CD4-positive, alpha-beta memory T cell (primary cell): ENCODE results near the gene SDCBP2. TPM values are rescaled to one million over a fixed set of nuclear protein-coding genes. Genes with fewer than 3 reads are reported as not detected.

Experiments used
- CTCF ChIA-PET: fragments of 350-600 bp; sonication (Branson Sonifier 250); formaldehyde crosslinking; loops from one replicate; lab custom pipeline; 2021; ENCODE audit warnings: inconsistent platforms; ENCODE audit not compliant: partially characterized antibody; lab: Charles Lee
- POLR2A ChIA-PET: fragments of 350-600 bp; sonication (Branson Sonifier 250); formaldehyde crosslinking; loops from one replicate; lab custom pipeline; 2021; ENCODE audit not compliant: partially characterized antibody; lab: Charles Lee
- DNase-seq, 5 donors: peaks; one replicate each; pipeline versions ENCODE4 v3.0.0 to v3.0.0-alpha.2; 2020 to 2022; ENCODE audit warnings: mixed read lengths in 1 of 5
- H3K27ac ChIP-seq: one replicate; pipeline ENCODE4 v1.7.0; 2013; ENCODE audit warnings: low read depth, low read length
- H3K27me3 ChIP-seq: 2 replicates; pipeline ENCODE4 v1.7.0; 2013; ENCODE audit warnings: mild to moderate bottlenecking, low read length, moderate library complexity; ENCODE audit not compliant: insufficient read depth
- H3K36me3 ChIP-seq: 2 replicates; pipeline ENCODE4 v1.7.0; 2013; ENCODE audit warnings: mild to moderate bottlenecking, low read length, moderate library complexity; ENCODE audit not compliant: insufficient read depth
- H3K4me1 ChIP-seq: 2 replicates; pipeline ENCODE4 v1.7.0; 2013; ENCODE audit warnings: mild to moderate bottlenecking, low read length, moderate library complexity; ENCODE audit not compliant: insufficient read depth
- H3K4me3 ChIP-seq, 2 donors: one replicate each; pipeline ENCODE4 v1.7.0; 2013; ENCODE audit warnings: low read length in 2 of 2, mild to moderate bottlenecking in 1 of 2
- H3K9me3 ChIP-seq, 2 donors: one replicate each; pipeline ENCODE4 v1.7.0; 2013; ENCODE audit warnings: low read length in 2 of 2, control low read depth in 1 of 2; ENCODE audit not compliant: control insufficient read depth in 1 of 2
- H3K27ac Mint-ChIP-seq, 7 donors: one replicate each; pipeline ENCODE4 v1.8.0; 2020 to 2021; ENCODE audit warnings: mixed read lengths in 7 of 7, mild to moderate bottlenecking in 6 of 7, inconsistent platforms in 3 of 7, moderate library complexity in 3 of 7
- H3K27me3 Mint-ChIP-seq, 2 donors: one replicate each; pipeline ENCODE4 v1.8.0; 2020 to 2021; ENCODE audit warnings: mixed read lengths in 2 of 2
- H3K36me3 Mint-ChIP-seq, 2 donors: one replicate each; pipeline ENCODE4 v1.8.0; 2020 to 2021; ENCODE audit warnings: mixed read lengths in 2 of 2, inconsistent platforms in 1 of 2, mild to moderate bottlenecking in 1 of 2
- H3K4me1 Mint-ChIP-seq, 4 donors: one replicate each; pipeline ENCODE4 v1.8.0; 2020 to 2021; ENCODE audit warnings: mixed read lengths in 4 of 4, mild to moderate bottlenecking in 1 of 4
- H3K4me3 Mint-ChIP-seq, 8 donors: one replicate each; pipeline ENCODE4 v1.8.0; 2020 to 2021; ENCODE audit warnings: mixed read lengths in 8 of 8, mild to moderate bottlenecking in 7 of 8, moderate library complexity in 6 of 8, inconsistent platforms in 3 of 8
- H3K9me3 Mint-ChIP-seq, 8 donors: one replicate each; pipeline ENCODE4 v1.8.0; 2020 to 2021; ENCODE audit warnings: mixed read lengths in 8 of 8, mild to moderate bottlenecking in 5 of 8, inconsistent platforms in 3 of 8, moderate library complexity in 1 of 8
- intact Hi-C: fragments of 100-400 bp; cut with micrococcal nuclease; formaldehyde crosslinking; loops from one replicate; pipeline ENCODE4 v1.15.1; 2023
- polyA plus RNA-seq, 2 donors: library from polyadenylated mRNA; unstranded; fragments of 300-500 nt; fragmentation: Illumina TruSeq; gene quantifications; one replicate each; pipeline ENCODE4 v1.2.3, GENCODE V29; 2021
- total RNA-seq, 2 experiments: library from RNA; stranded (reverse); gene quantifications; one replicate each; pipeline ENCODE4 v1.2.3, GENCODE V29; 2021

Gene SDCBP2
- total and polyA plus RNA-seq, 4 experiments from 2014 or later = 0.61 to 2.2 (median 1.2) TPM

- Histone ChIP-seq H3K36me3 (no peaks in the 10 kb centered on the region), H3K27me3 (no peaks in the 10 kb centered on the region), H3K27ac (no peak overlapping the region), H3K4me3 (no peak overlapping the region), H3K4me1 (peaks cover 13% of the 10 kb centered on the region), H3K9me3 (no peaks in the 10 kb centered on the region)
- DNase-seq = no peak
- H3K36me3 Mint-ChIP-seq = peaks cover 10 to 28% of the 10 kb centered on the region in 2 donors
- ChIA-PET POLR2A (interaction anchor here (1.2 to 1.7 kb wide), 4 partner anchors 12 to 74 kb away, joined by 3 to 8 read pairs (median 4); partner anchors contain the start of genes RAD21L1 and SNPH), CTCF (interaction anchor here (1.0 to 1.9 kb wide), 5 partner anchors 12 to 137 kb away, joined by 3 to 6 read pairs (median 5); no protein-coding TSS in a partner anchor)
- peak overlapping the region in 1 of 8 donors; percentile 60 for H3K4me3 Mint-ChIP-seq
- H3K9me3 Mint-ChIP-seq = no peaks in the 10 kb centered on the region
- peaks cover 10 to 27% (median 17%) of the 10 kb centered on the region in 4 donors for H3K4me1 Mint-ChIP-seq
- intact Hi-C loops = loop anchor here (5.0 kb wide), 2 partner anchors 33 to 88 kb away; partner anchors contain the start of gene SNPH
- peak overlapping the region in 2 of 7 donors; percentile 46 to 74 for H3K27ac Mint-ChIP-seq
- no peaks in the 10 kb centered on the region for H3K27me3 Mint-ChIP-seq
Observed at GRCh38 chr20:1300083-1300840, 28.7 kb downstream of the SDCBP2 start.

DNA sequence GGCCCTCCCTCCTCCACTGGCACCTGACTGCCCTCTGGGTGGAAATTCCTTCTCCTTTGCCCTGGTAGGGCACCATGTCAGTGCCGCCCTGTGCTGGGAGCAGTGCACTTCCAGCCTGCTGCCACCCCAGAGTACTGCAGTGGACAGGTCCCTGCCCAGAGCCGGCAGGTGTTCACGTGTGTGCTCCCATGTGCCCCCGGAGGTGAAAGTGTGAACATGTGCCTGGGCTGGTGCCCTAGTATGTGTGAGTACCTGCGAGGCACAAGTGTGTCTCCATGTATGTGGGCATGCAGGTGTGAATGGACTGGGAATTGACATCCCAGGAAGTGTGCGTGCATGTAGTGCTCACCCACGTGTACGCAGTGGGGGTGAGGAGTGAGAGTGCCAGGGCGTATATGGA is 29.4 kb downstream of the SDCBP2 start:
- Histone ChIP-seq H3K9me3 (no peaks in the 10 kb centered on the region), H3K36me3 (no peaks in the 10 kb centered on the region), H3K4me1 (peaks cover 13% of the 10 kb centered on the region), H3K27ac (no peak overlapping the region), H3K4me3 (no peak overlapping the region), H3K27me3 (no peaks in the 10 kb centered on the region)
- peak in 2 of 5 donors; percentile 23 to 53 for DNase-seq
- H3K27ac Mint-ChIP-seq = peak overlapping the region in 2 of 7 donors; percentile 25 to 62
- H3K4me3 Mint-ChIP-seq = peak overlapping the region in 3 of 8 donors; percentile 40 to 73 (median 52)
- H3K9me3 Mint-ChIP-seq = no peaks in the 10 kb centered on the region
- intact Hi-C loops = no loop called here
- POLR2A ChIA-PET = no interaction called here
- H3K27me3 Mint-ChIP-seq = no peaks in the 10 kb centered on the region
- H3K4me1 Mint-ChIP-seq = peaks cover 10 to 27% (median 17%) of the 10 kb centered on the region in 4 donors
- CTCF ChIA-PET = interaction anchor here (0.9 to 1.9 kb wide), 2 partner anchors 15 to 16 kb away, joined by 3 to 6 read pairs; no protein-coding TSS in a partner anchor
- peaks cover 10 to 24% of the 10 kb centered on the region in 2 donors for H3K36me3 Mint-ChIP-seq

GRCh38 chr20:1298888-1299511 is 29.9 kb downstream of the SDCBP2 start:
- Histone ChIP-seq H3K36me3 (no peaks in the 10 kb centered on the region), H3K9me3 (no peaks in the 10 kb centered on the region), H3K4me1 (peaks cover 13% of the 10 kb centered on the region), H3K27ac (no peak overlapping the region), H3K27me3 (no peaks in the 10 kb centered on the region), H3K4me3 (no peak overlapping the region)
- ChIA-PET POLR2A (no interaction called here), CTCF (interaction anchor here (0.9 to 1.9 kb wide), 5 partner anchors 14 to 41 kb away, joined by 3 to 6 read pairs (median 4); no protein-coding TSS in a partner anchor)
- Mint-ChIP-seq H3K4me3 (no peak overlapping the region), H3K4me1 (peaks cover 10 to 25% (median 17%) of the 10 kb centered on the region in 4 donors), H3K36me3 (peaks cover 8 to 20% of the 10 kb centered on the region in 2 donors), H3K27ac (peak overlapping the region in 1 of 7 donors; percentile 22), H3K27me3 (no peaks in the 10 kb centered on the region), H3K9me3 (no peaks in the 10 kb centered on the region)
- intact Hi-C loops = no loop called here
- DNase-seq = no peak

GRCh38 chr20:1298166-1298565 is 30.8 kb downstream of the SDCBP2 start:
- Histone ChIP-seq H3K9me3 (no peaks in the 10 kb centered on the region), H3K27ac (no peak overlapping the region), H3K4me3 (no peak overlapping the region), H3K27me3 (no peaks in the 10 kb centered on the region), H3K36me3 (no peaks in the 10 kb centered on the region), H3K4me1 (peaks cover 13% of the 10 kb centered on the region)
- no peak for DNase-seq
- POLR2A ChIA-PET = no interaction called here
- peaks cover 10 to 22% (median 16%) of the 10 kb centered on the region in 4 donors for H3K4me1 Mint-ChIP-seq
- intact Hi-C loops = no loop called here
- CTCF ChIA-PET = interaction anchor here (1.0 to 1.4 kb wide), 3 partner anchors 15 to 42 kb away, joined by 3 to 4 read pairs (median 4); no protein-coding TSS in a partner anchor
- H3K27me3 Mint-ChIP-seq = no peaks in the 10 kb centered on the region
- H3K27ac Mint-ChIP-seq = peak overlapping the region in 1 of 7 donors; percentile 46
- H3K9me3 Mint-ChIP-seq = no peaks in the 10 kb centered on the region
- peaks cover 3 to 17% of the 10 kb centered on the region in 2 donors for H3K36me3 Mint-ChIP-seq
- H3K4me3 Mint-ChIP-seq = no peak overlapping the region

- CTCF ChIA-PET = interaction anchor here (1.1 to 1.4 kb wide), 2 partner anchors 16 to 43 kb away, joined by 4 read pairs; no protein-coding TSS in a partner anchor
- intact Hi-C loops = no loop called here
- H3K27me3 Mint-ChIP-seq = no peaks in the 10 kb centered on the region
- H3K4me1 Mint-ChIP-seq = peaks cover 12 to 25% (median 17%) of the 10 kb centered on the region in 4 donors
- no peak for DNase-seq
- Histone ChIP-seq H3K9me3 (no peaks in the 10 kb centered on the region), H3K27ac (no peak overlapping the region), H3K4me3 (no peak overlapping the region), H3K4me1 (peaks cover 13% of the 10 kb centered on the region), H3K27me3 (no peaks in the 10 kb centered on the region), H3K36me3 (no peaks in the 10 kb centered on the region)
- peaks cover 3 to 13% of the 10 kb centered on the region in 2 donors for H3K36me3 Mint-ChIP-seq
- peak overlapping the region in 2 of 7 donors; percentile 41 to 51 for H3K27ac Mint-ChIP-seq
- POLR2A ChIA-PET = no interaction called here
- H3K9me3 Mint-ChIP-seq = no peaks in the 10 kb centered on the region
- H3K4me3 Mint-ChIP-seq = no peak overlapping the region
Observed at GRCh38 chr20:1297486-1297885, 31.5 kb downstream of the SDCBP2 start.

GRCh38 chr20:1296922-1297321 is 32.0 kb downstream of the SDCBP2 start:
- H3K36me3 ChIP-seq = no peaks in the 10 kb centered on the region
- peak overlapping the region in 2 of 7 donors; percentile 41 to 63 for H3K27ac Mint-ChIP-seq
- no peak overlapping the region for H3K4me3 ChIP-seq
- DNase-seq = no peak
- peaks cover 13% of the 10 kb centered on the region for H3K4me1 ChIP-seq
- CTCF ChIA-PET = no interaction called here
- peaks cover 3 to 13% of the 10 kb centered on the region in 2 donors for H3K36me3 Mint-ChIP-seq
- H3K27me3 ChIP-seq = no peaks in the 10 kb centered on the region
- no peaks in the 10 kb centered on the region for H3K9me3 Mint-ChIP-seq
- H3K27me3 Mint-ChIP-seq = no peaks in the 10 kb centered on the region
- POLR2A ChIA-PET = no interaction called here
- peaks cover 13 to 27% (median 19%) of the 10 kb centered on the region in 4 donors for H3K4me1 Mint-ChIP-seq
- intact Hi-C loops = no loop called here
- H3K9me3 ChIP-seq = no peaks in the 10 kb centered on the region
- H3K4me3 Mint-ChIP-seq = no peak overlapping the region
- no peak overlapping the region for H3K27ac ChIP-seq
